ENCODE measurements around the gene DRD2.
A peak's percentile ranks its signal among the peaks of the same experiment; 100 is the strongest.

Gene DRD2

DNA sequence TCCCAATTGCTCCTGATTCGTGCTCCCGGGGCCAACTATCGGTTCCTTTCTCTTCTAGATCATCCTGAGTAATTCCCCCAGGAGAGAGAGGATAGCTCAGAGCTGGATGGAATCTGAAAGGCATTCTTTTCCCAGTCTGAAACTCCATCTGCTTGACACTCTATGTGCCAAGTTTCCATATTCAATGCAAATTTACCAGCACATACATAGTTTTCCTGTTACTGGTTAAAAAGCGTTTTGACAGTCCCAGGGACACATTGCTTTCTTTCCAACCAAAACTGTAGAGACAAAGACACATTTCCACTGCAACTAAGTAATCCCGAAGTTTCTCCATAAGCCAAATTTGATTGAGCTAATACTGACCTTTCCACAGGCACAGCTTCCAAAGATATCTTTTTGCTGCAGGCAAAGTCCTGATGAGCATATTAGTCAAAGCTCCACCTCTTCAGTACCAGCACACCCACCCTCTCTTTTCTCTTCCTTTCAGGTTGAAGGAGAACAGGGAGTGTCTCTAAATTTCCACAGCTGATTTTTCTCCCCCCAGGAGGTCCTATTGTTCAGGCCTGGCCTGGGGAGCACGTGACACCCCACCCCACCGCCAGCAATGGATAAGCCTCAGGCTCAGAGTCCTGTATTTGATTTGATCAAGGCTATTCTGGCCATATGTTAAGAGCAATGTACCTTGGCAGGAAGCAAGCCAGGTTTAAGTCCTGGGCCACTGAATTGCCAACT lies 97.4 kb downstream of the DRD2 start:
- TF ChIP-seq CTCF (IDR thresholded peaks at IDR 0.05; ENCODE audit: unreplicated experiment in 3 of 3) = no peak
- Mint-ChIP-seq H3K9me3 (no peaks in the 10 kb centered on the region), H3K27ac (no peak overlapping the region), H3K4me1 (peaks cover 9% of the 10 kb centered on the region), H3K36me3 (ENCODE audit: low read depth) (no peaks in the 10 kb centered on the region), H3K4me3 (no peak overlapping the region), H3K27me3 (ENCODE audit: low read depth) (no peaks in the 10 kb centered on the region)

DNA sequence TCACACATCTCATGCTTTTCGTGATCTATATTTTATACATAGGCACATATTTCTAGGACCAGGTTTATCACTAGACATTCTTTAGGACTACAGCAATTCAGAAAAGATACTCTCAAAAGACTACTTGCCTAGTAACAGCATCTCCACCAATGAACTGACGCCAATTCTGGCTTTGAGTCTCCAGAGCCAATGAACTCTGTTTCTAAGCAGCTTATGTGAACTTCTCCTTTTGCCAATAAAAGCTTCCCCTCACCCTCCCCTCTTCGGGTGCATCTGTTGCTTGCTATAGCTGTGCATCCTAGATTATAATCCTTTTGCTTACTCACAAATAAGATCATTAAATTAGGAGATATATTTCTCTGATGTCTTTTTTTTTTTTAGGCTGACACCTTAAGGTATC lies 99.0 kb downstream of the DRD2 start:
- Mint-ChIP-seq H3K4me1 (peaks cover 9% of the 10 kb centered on the region), H3K9me3 (no peaks in the 10 kb centered on the region), H3K27ac (peak overlapping the region in 1 of 3 experiments; percentile 51), H3K4me3 (no peak overlapping the region), H3K36me3 (ENCODE audit: low read depth) (no peaks in the 10 kb centered on the region), H3K27me3 (ENCODE audit: low read depth) (no peaks in the 10 kb centered on the region)
- no peak for TF ChIP-seq CTCF (IDR thresholded peaks at IDR 0.05; ENCODE audit: unreplicated experiment in 3 of 3)

GRCh38 chr11:113375402-113375801 lies 99.8 kb downstream of the DRD2 start:
- H3K27me3 Mint-ChIP-seq (ENCODE audit: low read depth) = no peaks in the 10 kb centered on the region
- no peak overlapping the region for H3K4me3 Mint-ChIP-seq
- TF ChIP-seq CTCF (IDR thresholded peaks at IDR 0.05; ENCODE audit: unreplicated experiment in 3 of 3) = no peak
- no peak overlapping the region for H3K27ac Mint-ChIP-seq
- H3K36me3 Mint-ChIP-seq (ENCODE audit: low read depth) = no peaks in the 10 kb centered on the region
- no peaks in the 10 kb centered on the region for H3K9me3 Mint-ChIP-seq
- peaks cover 9% of the 10 kb centered on the region for H3K4me1 Mint-ChIP-seq

DNA sequence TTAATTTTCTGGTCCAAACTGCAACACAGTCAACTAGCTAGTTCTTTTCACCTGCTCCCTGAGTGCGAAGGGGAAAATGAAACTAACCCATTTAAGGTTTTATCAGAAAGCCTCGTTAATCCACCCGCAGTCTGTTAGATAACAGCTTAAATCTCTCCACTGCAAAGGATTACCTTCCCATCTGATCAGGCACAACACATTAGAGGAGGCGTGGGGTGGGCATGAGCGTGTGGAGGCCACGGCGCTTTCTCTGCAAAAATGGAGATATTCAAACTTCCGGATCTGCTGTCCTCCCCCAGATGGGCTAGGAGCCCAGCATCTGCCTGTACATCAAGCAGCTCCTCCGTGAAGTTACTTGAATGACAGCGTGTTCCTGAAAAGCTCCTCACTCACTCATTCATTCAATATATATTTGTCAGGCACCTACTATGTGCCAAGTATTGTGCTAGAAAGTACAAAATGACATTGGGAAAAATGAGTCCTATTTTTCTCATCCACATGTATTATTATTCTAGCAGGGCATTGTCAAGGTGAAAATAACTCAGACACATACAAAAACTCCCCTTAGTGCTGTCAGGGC lies 101.1 kb downstream of the DRD2 start:
- no peak overlapping the region for H3K4me3 Mint-ChIP-seq
- TF ChIP-seq CTCF (IDR thresholded peaks at IDR 0.05; ENCODE audit: unreplicated experiment in 3 of 3) = no peak
- H3K9me3 Mint-ChIP-seq = no peaks in the 10 kb centered on the region
- H3K4me1 Mint-ChIP-seq = peaks cover 9% of the 10 kb centered on the region
- no peaks in the 10 kb centered on the region for H3K27me3 Mint-ChIP-seq (ENCODE audit: low read depth)
- no peaks in the 10 kb centered on the region for H3K36me3 Mint-ChIP-seq (ENCODE audit: low read depth)
- H3K27ac Mint-ChIP-seq = no peak overlapping the region

- no peaks in the 10 kb centered on the region for H3K9me3 Mint-ChIP-seq
- H3K27me3 Mint-ChIP-seq (ENCODE audit: low read depth) = no peaks in the 10 kb centered on the region
- H3K27ac Mint-ChIP-seq = no peak overlapping the region
- peaks cover 9% of the 10 kb centered on the region for H3K4me1 Mint-ChIP-seq
- H3K36me3 Mint-ChIP-seq (ENCODE audit: low read depth) = no peaks in the 10 kb centered on the region
- no peak overlapping the region for H3K4me3 Mint-ChIP-seq
- no peak for TF ChIP-seq CTCF (IDR thresholded peaks at IDR 0.05; ENCODE audit: unreplicated experiment in 3 of 3)
Measured at GRCh38 chr11:113373306-113373705, 101.9 kb downstream of the DRD2 start.

DNA sequence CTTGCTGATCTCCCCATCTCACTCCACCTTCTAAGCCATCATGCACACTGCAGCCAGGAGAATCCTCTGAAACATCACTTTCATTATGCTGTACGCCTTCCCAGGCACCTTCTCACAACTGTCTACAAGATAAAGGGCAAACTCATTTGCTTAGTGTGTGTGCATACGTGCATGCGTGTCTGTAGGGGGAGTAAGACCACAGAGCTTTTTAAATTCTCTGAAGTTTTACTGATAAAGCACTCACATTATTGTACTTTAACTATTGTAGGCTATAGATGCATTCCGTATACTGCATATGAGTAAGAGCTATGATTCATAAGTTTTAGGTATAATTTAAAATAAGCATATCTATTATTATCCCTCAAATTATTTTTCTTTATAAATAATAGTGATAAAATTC lies 102.9 kb downstream of the DRD2 start:
- Mint-ChIP-seq H3K27ac (no peak overlapping the region), H3K9me3 (no peaks in the 10 kb centered on the region), H3K36me3 (ENCODE audit: low read depth) (no peaks in the 10 kb centered on the region), H3K27me3 (ENCODE audit: low read depth) (no peaks in the 10 kb centered on the region), H3K4me3 (no peak overlapping the region), H3K4me1 (peaks cover 5% of the 10 kb centered on the region)
- TF ChIP-seq CTCF (IDR thresholded peaks at IDR 0.05; ENCODE audit: unreplicated experiment in 3 of 3) = peak in 2 of 3 experiments; percentile 14 to 17

All from nephron (organoid).